Heart left ventricle (tissue), 16 donors: ENCODE measurements around the gene ABLIM1. TPM values are rescaled to one million over a fixed set of nuclear protein-coding genes. Genes with fewer than 3 reads are reported as not detected.

Source experiments
- ATAC-seq, 4 donors: fragments of 200-7000 bp; cut with Tn5 transposase; one replicate each; pipeline ENCODE4 v1.9.1; 2020 to 2022; ENCODE audit warnings: moderate library complexity in 4 of 4, mild to moderate bottlenecking in 3 of 4, moderate number of reproducible peaks in 1 of 4
- DNase-seq, 5 donors: peaks; one replicate each; pipeline ENCODE4 v3.0.0-alpha.2; 2020
- H3K27ac ChIP-seq, 12 donors: fragments of 200-600 bp; sonication (generic) in 4 of 12; one replicate each; pipeline versions ENCODE4 v1.5.0 to v1.8.0; 2016 to 2022; ENCODE audit warnings: mild to moderate bottlenecking in 2 of 12
- H3K27me3 ChIP-seq, 9 donors: fragments of 200-600 bp; sonication (generic) in 2 of 9; one replicate each; pipeline versions ENCODE4 v1.5.1 to v1.8.0; 2016 to 2022; ENCODE audit warnings: mild to moderate bottlenecking in 3 of 9
- H3K36me3 ChIP-seq, 9 donors: fragments of 200-600 bp; sonication (generic) in 2 of 9; one replicate each; pipeline versions ENCODE4 v1.5.0 to v1.8.0; 2018 to 2022; ENCODE audit warnings: mild to moderate bottlenecking in 2 of 9
- H3K4me1 ChIP-seq, 12 donors: fragments of 200-600 bp; sonication (generic) in 4 of 12; one replicate each; pipeline versions ENCODE4 v1.5.0 to v1.8.0; 2016 to 2022; ENCODE audit warnings: mild to moderate bottlenecking in 3 of 12
- H3K4me3 ChIP-seq, 12 donors: fragments of 200-600 bp; sonication (generic) in 4 of 12; one replicate each; pipeline versions ENCODE4 v1.5.0 to v1.8.0; 2017 to 2022; ENCODE audit warnings: mild to moderate bottlenecking in 9 of 12, moderate library complexity in 4 of 12
- H3K9me3 ChIP-seq, 12 donors: fragments of 200-600 bp; sonication (generic) in 4 of 12; one replicate each; pipeline versions ENCODE4 v1.5.0 to v1.8.0; 2016 to 2022; ENCODE audit warnings: mild to moderate bottlenecking in 1 of 12
- CTCF ChIP-seq, 12 donors: fragments of 200-600 bp; sonication (generic) in 4 of 12; IDR thresholded peaks; one replicate each; pipeline versions ENCODE4 v1.5.0 to v1.8.0; 2018 to 2022; ENCODE audit warnings: antibody characterized with exemption in 12 of 12, mild to moderate bottlenecking in 5 of 12
- POLR2A ChIP-seq, 2 donors: fragments of 450-650 bp; IDR thresholded peaks; one replicate each; pipeline ENCODE4 v1.6.1; 2017; ENCODE audit warnings: antibody characterized with exemption in 2 of 2, mild to moderate bottlenecking in 2 of 2, moderate library complexity in 2 of 2
- WGBS, 4 donors: extraction: QIAGEN DNeasy Blood & Tissue Kit in 2 of 4; methylation state at CpG; one replicate each; pipeline versions ENCODE4 v1.1.5 to v1.1.7; 2013 to 2018; 5-methylcytosine and 5-hydroxymethylcytosine counted together
- intact Hi-C, 10 donors: fragments of 100-400 bp; cut with DNase I; formaldehyde crosslinking; loops; one replicate each; pipeline versions ENCODE4 v1.11.1 to v1.14.2; 2022
- polyA plus RNA-seq, 2 donors: library from polyadenylated mRNA; stranded (reverse); fragments of 200-250 nt; gene quantifications; one replicate each; pipeline ENCODE4 v1.2.3, GENCODE V29; 2013
- total RNA-seq, 9 donors: library from RNA; depleted of rRNA in 2 of 9; stranded (reverse); fragments of >200 nt in 2 of 9; fragmentation: NEBNext Ultra II Directional in 3 of 9; extraction: Animal tissue kit (Norgen Biotek cat#: 25700) in 3 of 9; gene quantifications; one replicate each; pipeline versions ENCODE4 v1.1.0 to v1.2.4, GENCODE V29; 2016 to 2023
- donor health status: ischemic (EF 13 %, LVEDD 7.1; RV severe dilation, severe dysfunction).
- donor health status: healthy with polysubstance abuse.
- donor health status: DM: no; HTN: yes; CAD: no.
- donor health status: DM: no; HTN: no; CAD: no.
- donor health status: ischemic (EF 25% LVEDD 6.9; RV normal size, moderate dysfunction).
- donor health status: ischemic (EF 25% LVEDD 5.7; RV mildly dilated, moderate dysfunction).
- donor health status: healthy.
- donor health status: DM: yes; HTN: yes; CAD: no.
- donor health status: ischemic (EF 35%, LVEDD 5.7; RV mildly dilated, moderate dysfunction).
- donor health status: nonischemic (EF 11% LVEDD 7.7; RV severe dilation, severe dysfunction).
- donor health status: DM: yes; HTN: yes; CAD: no.
- donor health status: PGD.
- donor health status: ischemic (EF 29% LVEDD 5.4; RV normal size, mild dysfunction).
- donor health status: nonischemic (EF 23%, LVEDD 6.1; RV moderate dilation, normal function).

ABLIM1 gene
- total and polyA plus RNA-seq, 11 donors = 242 to 713 (median 561) TPM

- Histone ChIP-seq H3K27ac (peak overlapping the region; percentile 13 to 80 (median 66)), H3K4me1 (peaks cover 12 to 92% (median 58%) of the 10 kb centered on the region in 12 donors), H3K4me3 (no peak overlapping the region), H3K36me3 (no peaks in the 10 kb centered on the region), H3K27me3 (no peaks in the 10 kb centered on the region), H3K9me3 (peaks cover 0 to 10% (median 0%) of the 10 kb centered on the region in 12 donors)
- TF ChIP-seq POLR2A (IDR thresholded peaks at IDR 0.05) (no peak), CTCF (IDR thresholded peaks at IDR 0.05) (no peak)
- 29 to 36% (median 32%) methylated on average over 5 of the region's 5 CpGs for WGBS, 4 donors
- ATAC-seq (peak in 2 of 4 donors; percentile 18 to 28), DNase-seq (no peak)
- intact Hi-C loops = no loop called here
Observed at GRCh38 chr10:114662646-114663217, 4.7 kb upstream of the ABLIM1 start.

- WGBS, 4 donors = 55 to 69% (median 58%) methylated on average over 3 of the region's 3 CpGs
Observed at GRCh38 chr10:114661212-114661880, 3.3 kb upstream of the ABLIM1 start.

GRCh38 chr10:114655671-114656070 lies 2.4 kb downstream of the ABLIM1 start:
- DNase-seq = peak in 1 of 5 donors; percentile 51
- WGBS, 4 donors = 42 to 60% (median 52%) methylated on average over 7 of the region's 7 CpGs
- Histone ChIP-seq H3K36me3 (no peaks in the 10 kb centered on the region), H3K4me1 (peaks cover 11 to 100% (median 64%) of the 10 kb centered on the region in 12 donors), H3K27me3 (no peaks in the 10 kb centered on the region), H3K4me3 (no peak overlapping the region), H3K27ac (peak overlapping the region; percentile 50 to 93 (median 78)), H3K9me3 (no peaks in the 10 kb centered on the region)
- intact Hi-C loops = no loop called here
- ATAC-seq = peak in 2 of 4 donors; percentile 50 to 68
- TF ChIP-seq POLR2A (IDR thresholded peaks at IDR 0.05) (no peak), CTCF (IDR thresholded peaks at IDR 0.05) (no peak)

More at GRCh38 chr10:114661212-114661880, 3.3 kb upstream of the ABLIM1 start:
- Histone ChIP-seq H3K36me3 (no peaks in the 10 kb centered on the region), H3K27me3 (no peaks in the 10 kb centered on the region), H3K4me3 (no peak overlapping the region), H3K4me1 (peaks cover 11 to 99% (median 63%) of the 10 kb centered on the region in 12 donors), H3K9me3 (peaks cover 0 to 6% (median 0%) of the 10 kb centered on the region in 12 donors), H3K27ac (peak overlapping the region in 10 of 12 donors; percentile 25 to 80 (median 60))
- ATAC-seq (peak in 3 of 4 donors; percentile 17 to 51 (median 45)), DNase-seq (no peak)
- intact Hi-C loops = no loop called here
- TF ChIP-seq POLR2A (IDR thresholded peaks at IDR 0.05) = no peak
- no peak for TF ChIP-seq CTCF (IDR thresholded peaks at IDR 0.05)

GRCh38 chr10:114654822-114655575 lies 3.1 kb downstream of the ABLIM1 start:
- H3K27ac ChIP-seq = peak overlapping the region; percentile 50 to 93 (median 78)
- H3K4me1 ChIP-seq = peaks cover 11 to 100% (median 65%) of the 10 kb centered on the region in 12 donors
- H3K36me3 ChIP-seq = no peaks in the 10 kb centered on the region
- 23 to 31% (median 29%) methylated on average over 3 of the region's 3 CpGs for WGBS, 4 donors
- ATAC-seq (no peak), DNase-seq (no peak)
- no peak overlapping the region for H3K4me3 ChIP-seq
- TF ChIP-seq CTCF (IDR thresholded peaks at IDR 0.05) = no peak
- TF ChIP-seq POLR2A (IDR thresholded peaks at IDR 0.05) = no peak
- no peaks in the 10 kb centered on the region for H3K27me3 ChIP-seq
- intact Hi-C loops = loop anchor here in 2 of 10 donors (5.0 kb wide), 1 partner anchor 32 kb away; no protein-coding TSS in a partner anchor
- no peaks in the 10 kb centered on the region for H3K9me3 ChIP-seq
